H1 (cell line): Measurements from ENCODE around the gene PDS5A.
"Not testable (repeated sequence)": the region's sequence is repeated elsewhere in the genome, so short reads cannot be mapped to it uniquely, and the experiment has no call there.

Experiments
- CBX5 ChIP-seq: fragments of 300-800, 300-1000 bp; sonication (generic); IDR thresholded peaks from 2 replicates; pipeline ENCODE4 v1.7.1; 2016; ENCODE audit warnings: antibody characterized with exemption, low read length, low read depth
- CEBPB ChIP-seq: IDR thresholded peaks from 2 replicates; pipeline ENCODE4 v1.6.1; 2012; ENCODE audit warnings: low read depth, low read length
- EP300 ChIP-seq, 2 experiments: IDR thresholded peaks; 1 replicate in 1 of 2; 2 replicates in 1 of 2; pipeline ENCODE4 v1.6.1; 2011 to 2012; ENCODE audit warnings: low read depth in 2 of 2, low read length in 2 of 2, mild to moderate bottlenecking in 2 of 2, borderline replicate concordance in 1 of 2, inconsistent platforms in 1 of 2, moderate library complexity in 1 of 2
- GABPA ChIP-seq: IDR thresholded peaks from 2 replicates; pipeline ENCODE4 v1.6.1; 2011; ENCODE audit warnings: mild to moderate bottlenecking, low read length, moderate library complexity, borderline replicate concordance; ENCODE audit not compliant: insufficient read depth
- POLR2AphosphoS5 ChIP-seq: IDR thresholded peaks from 2 replicates; pipeline ENCODE4 v1.6.1; 2011; ENCODE audit warnings: low read depth, low read length
- RAD21 ChIP-seq, 2 experiments: IDR thresholded peaks in 1 of 2; conservative IDR thresholded peaks in 1 of 2; 2 replicates each; pipeline ENCODE4 v1.6.1; 2011; ENCODE audit warnings: low read depth in 2 of 2, low read length in 2 of 2, improper control_type of control experiment in 1 of 2, inconsistent platforms in 1 of 2, mild to moderate bottlenecking in 1 of 2, moderate library complexity in 1 of 2
- YY1 ChIP-seq: IDR thresholded peaks from 2 replicates; pipeline ENCODE4 v1.6.1; 2011; ENCODE audit warnings: low read depth, mild to moderate bottlenecking, low read length
- ZNF274 ChIP-seq: IDR thresholded peaks from 2 replicates; pipeline ENCODE4 v1.7.0; 2012; ENCODE audit warnings: low read length, borderline replicate concordance; ENCODE audit errors: extremely low read depth
- TF ChIP-seq, protein P1 (sequence below), 3 experiments: IDR thresholded peaks; 1 replicate in 2 of 3; 2 replicates in 1 of 3; pipeline versions ENCODE4 v1.5.1 to v1.6.1; 2011; ENCODE audit warnings: low read length in 3 of 3, mild to moderate bottlenecking in 3 of 3, inconsistent platforms in 2 of 3, low read depth in 1 of 3, moderate library complexity in 1 of 3; ENCODE audit not compliant: insufficient read depth in 1 of 3; ENCODE audit errors: control extremely low read depth in 1 of 3

DNA sequence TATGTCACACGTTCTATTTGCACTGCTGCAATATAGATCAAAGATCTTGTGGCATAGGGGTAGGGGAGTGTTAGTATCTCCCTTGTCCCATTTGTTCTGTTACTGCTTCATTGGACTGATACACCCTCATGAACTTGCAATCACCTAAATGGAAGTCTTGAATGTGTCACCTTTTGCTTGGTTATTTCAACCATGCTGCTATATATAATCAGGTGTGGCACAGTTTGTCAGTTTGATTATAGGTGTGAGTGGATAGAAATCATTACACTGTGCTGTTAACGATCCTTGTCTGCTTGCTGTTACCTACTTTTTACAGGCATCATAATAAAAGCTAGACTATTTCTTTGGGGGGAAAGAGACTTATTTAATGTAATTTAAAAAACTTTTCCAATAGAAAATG is 195.7 kb downstream of the PDS5A start:
- TF ChIP-seq CEBPB; GABPA; ZNF274; EP300 (IDR thresholded peaks at IDR 0.05; ENCODE audit: borderline replicate concordance in 1 of 2, low read depth in 2 of 2, low read length in 2 of 2); POLR2AphosphoS5; RAD21 (IDR thresholded peaks at IDR 0.05 in 1 of 2, conservative IDR thresholded peaks at IDR 0.05 in 1 of 2; ENCODE audit: low read depth in 2 of 2, low read length in 2 of 2); YY1; CBX5: not testable (repeated sequence)
- TF ChIP-seq, protein P1, sequence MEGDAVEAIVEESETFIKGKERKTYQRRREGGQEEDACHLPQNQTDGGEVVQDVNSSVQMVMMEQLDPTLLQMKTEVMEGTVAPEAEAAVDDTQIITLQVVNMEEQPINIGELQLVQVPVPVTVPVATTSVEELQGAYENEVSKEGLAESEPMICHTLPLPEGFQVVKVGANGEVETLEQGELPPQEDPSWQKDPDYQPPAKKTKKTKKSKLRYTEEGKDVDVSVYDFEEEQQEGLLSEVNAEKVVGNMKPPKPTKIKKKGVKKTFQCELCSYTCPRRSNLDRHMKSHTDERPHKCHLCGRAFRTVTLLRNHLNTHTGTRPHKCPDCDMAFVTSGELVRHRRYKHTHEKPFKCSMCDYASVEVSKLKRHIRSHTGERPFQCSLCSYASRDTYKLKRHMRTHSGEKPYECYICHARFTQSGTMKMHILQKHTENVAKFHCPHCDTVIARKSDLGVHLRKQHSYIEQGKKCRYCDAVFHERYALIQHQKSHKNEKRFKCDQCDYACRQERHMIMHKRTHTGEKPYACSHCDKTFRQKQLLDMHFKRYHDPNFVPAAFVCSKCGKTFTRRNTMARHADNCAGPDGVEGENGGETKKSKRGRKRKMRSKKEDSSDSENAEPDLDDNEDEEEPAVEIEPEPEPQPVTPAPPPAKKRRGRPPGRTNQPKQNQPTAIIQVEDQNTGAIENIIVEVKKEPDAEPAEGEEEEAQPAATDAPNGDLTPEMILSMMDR (IDR thresholded peaks at IDR 0.05; ENCODE audit: control extremely low read depth in 1 of 3, insufficient read depth in 1 of 3, low read depth in 1 of 3, low read length in 3 of 3), result not testable (repeated sequence)
